Measurements from ENCODE around the gene ST3GAL6.

Gene ST3GAL6, protein sequence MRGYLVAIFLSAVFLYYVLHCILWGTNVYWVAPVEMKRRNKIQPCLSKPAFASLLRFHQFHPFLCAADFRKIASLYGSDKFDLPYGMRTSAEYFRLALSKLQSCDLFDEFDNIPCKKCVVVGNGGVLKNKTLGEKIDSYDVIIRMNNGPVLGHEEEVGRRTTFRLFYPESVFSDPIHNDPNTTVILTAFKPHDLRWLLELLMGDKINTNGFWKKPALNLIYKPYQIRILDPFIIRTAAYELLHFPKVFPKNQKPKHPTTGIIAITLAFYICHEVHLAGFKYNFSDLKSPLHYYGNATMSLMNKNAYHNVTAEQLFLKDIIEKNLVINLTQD

DNA sequence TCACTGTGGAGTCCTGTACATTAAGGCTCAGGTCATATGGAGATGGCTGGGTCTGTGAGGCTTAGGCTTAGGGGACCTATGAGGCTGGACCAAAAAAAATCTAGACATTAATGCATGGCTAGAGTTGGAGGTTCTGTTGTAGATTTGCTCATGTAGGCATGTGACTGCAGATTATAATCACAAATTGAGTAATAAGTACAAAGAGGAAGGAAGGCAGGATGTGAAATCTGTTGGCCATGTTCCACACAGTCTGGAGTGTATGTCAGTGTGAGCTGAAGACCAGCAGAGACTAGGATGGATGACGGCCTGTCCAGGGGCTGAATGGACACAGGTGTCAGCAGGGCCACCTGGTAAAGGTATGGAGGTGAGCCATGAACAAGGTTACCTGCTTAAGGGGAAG is at the start of gene ST3GAL6:
Gene ST3GAL6, plus strand, starts transcription at position 265 of the 400 bp plus-strand sequence. CDS start 5,101 bp downstream, outside the sequence.
- in situ Hi-C loops (cut with HindIII; ENCODE audit: low sequenced_read_pairs): no loop called here

DNA sequence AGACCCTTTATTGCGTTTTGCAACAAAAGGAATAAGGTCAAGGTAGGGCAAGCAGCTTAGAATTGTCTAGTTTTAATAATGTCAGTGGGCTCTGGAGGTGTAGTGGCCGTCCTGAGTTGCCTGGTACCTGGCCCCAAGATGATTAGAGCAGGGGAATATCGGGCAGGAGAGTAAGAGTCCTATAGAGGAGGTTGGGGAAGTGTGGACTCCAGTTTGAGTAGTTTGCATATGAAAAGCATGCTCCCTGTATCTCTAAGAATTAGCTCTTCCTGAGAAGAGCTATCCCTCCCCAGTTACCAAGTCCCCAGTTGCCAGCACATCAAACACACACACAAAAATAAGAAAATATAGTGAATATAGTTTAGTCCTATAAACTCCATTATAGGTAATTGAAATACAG is 49.2 kb upstream of the ST3GAL6 start:
- in situ Hi-C loops (cut with HindIII; ENCODE audit: low sequenced_read_pairs): no loop called here

DNA sequence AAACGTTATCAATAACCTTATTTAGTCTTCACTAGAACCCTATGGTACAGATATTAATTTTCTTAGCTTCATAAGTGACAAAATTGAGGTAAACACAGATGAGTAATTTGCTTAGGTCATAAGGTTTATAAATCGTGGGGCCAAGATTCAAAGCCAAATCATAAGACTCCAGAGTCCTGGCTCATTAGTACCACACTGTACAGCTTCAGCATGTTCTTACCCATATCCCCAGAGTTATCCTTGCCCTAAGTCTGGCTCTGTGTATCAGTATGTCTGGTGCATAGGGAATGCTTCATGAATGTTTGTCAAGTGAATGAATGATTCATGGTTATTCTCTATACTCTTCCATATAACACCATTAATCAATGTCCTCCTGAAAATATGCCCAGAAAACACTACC is 45.6 kb upstream of the ST3GAL6 start:
- in situ Hi-C loops (cut with HindIII; ENCODE audit: low sequenced_read_pairs): no loop called here

DNA sequence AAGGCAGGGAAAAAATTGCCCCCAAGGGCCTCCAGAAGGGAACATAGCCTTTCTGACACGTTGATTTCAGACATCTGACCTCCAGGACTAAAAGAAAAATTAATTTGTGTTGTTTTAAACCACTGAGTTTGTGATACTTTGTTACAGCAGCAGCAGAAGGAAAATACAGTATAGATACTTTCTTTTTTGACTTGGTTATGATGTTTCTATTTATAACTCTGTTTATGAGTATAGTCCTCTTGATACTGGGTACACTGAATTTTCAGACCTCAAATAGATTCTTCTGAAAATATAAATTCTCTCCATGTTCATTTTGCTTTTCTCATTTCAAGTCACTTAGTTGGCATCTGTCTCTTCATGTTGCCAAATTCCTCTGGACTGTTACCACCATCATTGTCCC is 44.4 kb upstream of the ST3GAL6 start:
- in situ Hi-C loops (cut with HindIII; ENCODE audit: low sequenced_read_pairs): no loop called here

DNA sequence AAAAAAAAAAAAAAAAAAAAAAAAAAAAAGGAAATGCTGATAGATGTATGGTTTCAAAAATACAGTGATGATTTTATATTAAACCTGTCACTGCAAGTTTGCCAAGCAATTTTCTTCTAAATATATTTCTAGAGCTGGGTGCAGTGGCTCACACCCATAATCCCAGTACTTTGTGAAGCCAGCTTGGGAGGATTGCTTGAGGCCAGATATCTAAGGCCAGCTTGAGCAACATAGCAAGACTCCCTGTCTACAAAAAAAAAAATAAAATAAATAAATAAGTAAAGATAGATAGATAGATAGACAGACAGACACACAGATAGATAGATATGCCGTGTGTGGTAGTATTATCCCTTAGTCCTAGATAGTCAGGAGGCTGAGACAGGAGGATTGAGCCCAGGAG is 41.4 kb upstream of the ST3GAL6 start:
- in situ Hi-C loops (cut with HindIII; ENCODE audit: low sequenced_read_pairs): no loop called here

DNA sequence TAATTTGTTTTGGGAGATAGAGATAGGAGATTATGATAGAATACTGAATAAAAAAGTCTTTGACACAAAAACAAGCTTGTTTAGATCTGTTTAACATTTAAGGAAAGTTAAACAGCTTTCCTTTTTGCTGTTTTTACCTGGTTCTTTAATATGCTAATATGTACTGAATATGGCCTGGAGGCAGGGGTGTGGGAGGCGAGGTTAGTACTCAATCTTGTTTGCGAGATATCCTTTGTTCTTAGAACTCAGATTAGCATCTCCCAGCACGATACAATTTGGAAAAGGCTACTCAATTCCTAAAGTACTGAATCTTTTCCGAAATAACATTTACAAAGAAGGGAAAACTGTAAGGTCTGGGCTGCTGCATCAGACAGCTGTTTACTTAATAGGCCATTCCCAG is 40.8 kb upstream of the ST3GAL6 start:
- in situ Hi-C loops (cut with HindIII; ENCODE audit: low sequenced_read_pairs): no loop called here

DNA sequence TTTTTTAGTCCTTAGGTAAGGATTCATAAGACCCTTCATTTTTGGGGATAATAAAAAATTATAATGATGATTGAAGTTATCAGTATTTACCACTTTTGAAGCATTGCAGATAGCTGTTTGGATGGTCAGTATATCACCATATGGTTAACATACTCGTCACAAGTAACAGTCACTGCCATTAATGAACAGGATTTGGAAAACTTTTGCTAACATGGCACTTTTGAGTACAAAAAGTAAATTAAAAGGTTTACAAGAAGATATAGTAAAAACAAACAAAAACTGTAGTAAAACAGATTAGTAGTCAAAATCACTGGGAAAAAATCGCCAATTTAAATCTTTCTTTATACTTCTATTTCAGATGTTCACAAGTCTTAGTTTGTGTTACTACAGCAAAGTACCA is 37.8 kb upstream of the ST3GAL6 start:
- in situ Hi-C loops (cut with HindIII; ENCODE audit: low sequenced_read_pairs): no loop called here

DNA sequence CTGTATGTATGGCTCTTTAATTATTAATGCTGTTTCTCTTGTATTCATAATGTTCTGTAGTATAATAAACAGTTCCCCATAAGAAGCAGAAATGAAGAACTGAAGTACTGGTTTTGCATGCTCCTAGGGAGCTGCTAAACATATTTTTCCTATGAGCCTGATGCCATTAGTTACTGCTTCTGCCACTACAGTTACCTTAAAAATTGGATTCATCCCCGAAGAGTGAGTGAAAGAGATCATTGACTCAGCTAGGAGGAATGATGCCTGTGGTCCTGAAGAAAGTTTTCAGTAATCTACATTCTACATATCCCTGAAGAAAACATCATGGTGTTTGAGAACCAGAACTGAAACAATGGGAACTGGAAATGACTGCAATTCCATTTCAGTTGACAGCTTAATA is 37.1 kb upstream of the ST3GAL6 start:
- in situ Hi-C loops (cut with HindIII; ENCODE audit: low sequenced_read_pairs): no loop called here

DNA sequence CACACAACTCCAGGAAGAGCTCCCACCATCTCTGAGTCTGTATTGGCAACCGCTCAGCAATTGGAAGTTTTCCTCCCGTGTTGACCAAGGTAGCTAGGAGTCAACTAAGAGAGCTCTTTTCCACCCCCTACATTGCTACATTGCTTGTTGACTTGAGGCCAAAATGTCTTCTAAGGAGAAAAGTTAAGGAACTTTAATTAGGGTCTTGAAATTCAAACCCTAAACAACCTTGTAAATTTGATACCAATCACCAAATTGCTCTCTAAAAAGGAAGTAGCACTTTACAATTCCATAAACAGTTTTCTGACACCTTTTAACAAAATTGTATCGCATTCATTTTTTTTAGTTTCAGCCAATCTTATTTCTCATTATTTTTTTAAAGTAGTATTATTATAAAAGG is 35.5 kb upstream of the ST3GAL6 start:
- in situ Hi-C loops (cut with HindIII; ENCODE audit: low sequenced_read_pairs): no loop called here

DNA sequence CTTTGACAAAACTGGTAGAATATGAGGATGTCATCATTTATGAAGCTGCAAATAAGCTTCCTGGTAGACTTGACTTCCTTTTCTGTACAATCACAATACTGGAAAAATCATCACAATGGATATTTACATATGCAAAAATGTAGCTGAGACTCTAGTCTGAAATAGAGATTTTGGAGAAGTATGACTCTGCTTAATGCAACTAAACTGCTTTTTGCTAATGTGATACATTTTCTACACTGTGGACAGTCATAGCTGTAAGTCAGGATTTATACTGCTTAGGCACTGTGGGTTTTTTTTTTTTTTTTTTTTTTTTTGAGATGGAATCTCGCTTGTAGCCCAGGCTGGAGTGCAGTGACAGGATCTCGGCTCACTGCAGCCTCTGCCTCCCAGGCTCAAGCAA is 34.5 kb upstream of the ST3GAL6 start:
- in situ Hi-C loops (cut with HindIII; ENCODE audit: low sequenced_read_pairs): no loop called here

DNA sequence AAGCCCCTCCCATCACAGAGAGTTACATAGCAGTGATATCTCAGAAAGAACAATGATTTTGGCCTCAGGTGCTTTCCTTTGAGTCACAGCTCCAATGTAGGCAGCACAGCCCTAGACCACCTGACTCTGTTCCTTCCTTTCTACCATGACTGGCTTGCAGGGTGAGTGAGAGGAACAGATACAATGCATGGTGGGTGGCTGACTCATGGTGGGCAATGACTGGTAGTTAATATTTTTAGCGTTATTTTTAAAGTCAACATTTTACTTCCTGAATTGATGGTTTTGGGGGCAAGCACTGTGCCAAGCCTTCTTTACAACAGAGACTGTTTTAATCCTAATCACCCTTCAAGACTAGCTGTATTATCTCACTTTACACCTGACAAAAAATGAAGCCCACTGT is 32.8 kb upstream of the ST3GAL6 start:
- in situ Hi-C loops (cut with HindIII; ENCODE audit: low sequenced_read_pairs): no loop called here

DNA sequence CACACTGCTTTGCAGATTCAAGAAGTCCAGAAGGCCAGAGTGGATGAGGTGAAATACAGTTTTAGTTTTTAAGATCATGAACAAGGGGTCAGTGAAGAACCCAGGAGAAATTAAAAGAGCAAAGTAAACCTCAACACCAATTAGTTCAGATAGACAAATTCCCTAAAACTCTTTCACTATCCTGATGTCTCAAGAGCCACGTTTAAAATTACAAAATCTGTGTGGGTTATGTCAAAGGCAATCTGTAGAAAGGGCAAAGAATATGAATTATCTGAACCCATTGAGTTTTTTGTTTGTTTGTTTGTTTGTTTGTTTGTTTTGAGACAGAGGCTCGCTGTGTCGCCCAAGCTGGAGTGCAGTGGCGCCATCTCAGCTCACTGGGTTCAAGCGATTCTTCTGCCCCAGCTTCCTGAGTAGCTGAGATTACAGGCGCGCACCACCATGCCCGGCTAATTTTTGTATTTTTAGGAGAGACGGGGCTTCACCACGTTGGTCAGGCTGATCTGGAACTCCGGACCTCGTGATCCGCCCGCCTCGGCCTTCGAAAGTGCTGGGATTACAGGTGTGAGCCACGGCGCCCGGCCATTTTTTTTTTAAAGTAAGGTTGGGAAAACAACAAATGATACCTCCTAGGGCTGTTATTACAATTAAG is 32.1 kb upstream of the ST3GAL6 start:
- in situ Hi-C loops (cut with HindIII; ENCODE audit: low sequenced_read_pairs): no loop called here

DNA sequence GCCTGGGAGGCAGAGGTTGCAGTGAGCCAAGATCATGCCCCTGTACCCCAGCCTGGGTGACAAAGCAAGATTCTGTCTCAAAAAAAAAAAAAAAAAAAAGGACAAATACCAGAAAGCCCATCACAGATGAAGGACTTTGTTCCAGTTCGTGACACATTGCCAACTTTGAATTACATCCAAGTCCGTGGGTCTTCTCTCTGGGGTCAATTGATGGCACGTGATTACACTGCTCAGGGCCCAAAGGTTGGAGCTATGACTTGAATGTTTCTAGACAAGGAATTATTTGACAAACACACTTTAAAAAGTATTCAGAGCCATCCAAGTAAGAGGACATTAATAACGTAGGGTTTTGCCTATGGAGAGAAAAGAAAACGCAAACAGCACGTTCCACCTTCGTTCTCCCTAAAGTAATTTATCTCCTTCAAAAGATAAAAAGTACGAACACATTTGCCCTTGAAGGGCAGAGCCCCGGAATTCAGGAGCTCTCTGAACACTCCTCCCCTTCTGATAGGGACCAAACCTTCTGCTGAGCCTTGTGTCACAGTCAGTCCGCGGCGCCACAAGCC is 31.3 kb upstream of the ST3GAL6 start:
- in situ Hi-C loops (cut with HindIII; ENCODE audit: low sequenced_read_pairs): no loop called here

DNA sequence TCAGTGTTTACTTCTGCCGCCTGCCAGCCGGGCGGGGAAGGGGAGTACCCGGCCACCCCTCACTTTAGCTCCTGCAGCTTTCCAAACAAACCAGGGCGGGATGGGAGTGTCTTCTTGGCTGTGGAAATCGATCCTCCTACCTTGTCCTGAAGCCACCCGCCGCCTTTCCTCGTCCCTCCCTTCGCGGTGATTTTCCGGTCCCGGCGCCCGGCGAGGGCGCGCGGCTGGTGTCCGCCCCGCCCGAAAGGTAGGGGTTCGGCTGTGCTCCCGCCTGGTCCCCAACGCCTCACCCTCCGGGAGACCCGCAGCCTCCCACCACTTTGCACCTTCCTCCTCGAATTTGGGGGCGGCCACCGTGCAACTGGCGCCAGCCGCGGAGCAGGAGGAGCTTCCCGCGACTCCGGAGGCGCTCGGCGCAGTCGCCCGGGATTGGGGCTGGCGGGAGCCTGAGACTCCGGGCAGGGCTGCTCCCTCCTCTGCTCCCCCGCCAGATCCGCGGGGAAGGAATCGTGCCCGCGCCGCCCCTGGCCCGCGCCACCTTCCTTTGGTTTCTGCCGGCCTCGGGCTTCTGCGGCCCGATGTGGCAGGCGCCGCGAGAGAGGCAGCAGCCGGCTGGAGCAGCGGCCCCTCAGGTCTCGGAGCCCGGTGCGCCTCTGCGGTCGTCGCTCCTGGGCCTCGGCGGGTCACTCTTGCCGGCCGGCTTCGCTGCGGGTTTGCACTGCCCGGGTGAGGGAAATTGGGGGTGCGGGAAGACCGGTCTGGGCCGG is 30.7 kb upstream of the ST3GAL6 start:
- in situ Hi-C loops (cut with HindIII; ENCODE audit: low sequenced_read_pairs): no loop called here

DNA sequence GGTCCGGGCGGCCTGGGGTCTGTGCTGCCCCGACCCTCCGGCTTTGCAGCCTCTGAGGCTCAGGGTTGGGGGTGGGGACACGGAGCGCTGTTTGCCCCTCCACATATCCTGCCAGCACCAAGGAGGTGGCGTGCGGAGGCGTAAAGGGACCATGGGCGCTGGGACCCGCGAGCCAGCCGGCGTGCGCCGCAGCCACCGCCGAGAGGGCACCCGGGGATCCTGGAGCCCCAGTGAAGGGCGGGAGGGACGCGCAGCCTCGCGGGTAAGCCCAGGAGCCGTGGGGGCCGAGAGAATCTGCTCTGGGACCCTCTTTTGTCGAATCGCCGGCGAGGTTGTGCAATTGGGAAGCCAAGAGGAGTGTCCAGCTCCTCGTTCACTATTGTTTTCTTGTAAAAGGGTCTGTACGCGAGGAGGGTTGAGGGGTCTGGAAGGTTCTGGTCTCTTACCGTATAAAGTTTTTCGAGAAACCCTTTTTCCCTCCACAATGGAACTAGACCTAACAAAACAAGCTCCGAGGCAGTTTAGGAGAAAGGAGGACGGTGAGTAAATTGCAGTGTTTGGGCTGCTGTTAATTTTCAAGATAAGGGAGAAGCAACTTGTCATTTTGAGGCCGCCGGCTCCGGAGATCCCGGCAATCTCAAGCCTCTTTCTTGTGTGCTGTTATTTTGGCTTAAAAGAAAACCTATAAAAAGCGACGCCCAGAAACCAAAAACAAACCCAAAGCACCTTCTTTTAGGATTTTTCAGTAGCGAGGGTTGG is 29.9 kb upstream of the ST3GAL6 start:
- in situ Hi-C loops (cut with HindIII; ENCODE audit: low sequenced_read_pairs): no loop called here

DNA sequence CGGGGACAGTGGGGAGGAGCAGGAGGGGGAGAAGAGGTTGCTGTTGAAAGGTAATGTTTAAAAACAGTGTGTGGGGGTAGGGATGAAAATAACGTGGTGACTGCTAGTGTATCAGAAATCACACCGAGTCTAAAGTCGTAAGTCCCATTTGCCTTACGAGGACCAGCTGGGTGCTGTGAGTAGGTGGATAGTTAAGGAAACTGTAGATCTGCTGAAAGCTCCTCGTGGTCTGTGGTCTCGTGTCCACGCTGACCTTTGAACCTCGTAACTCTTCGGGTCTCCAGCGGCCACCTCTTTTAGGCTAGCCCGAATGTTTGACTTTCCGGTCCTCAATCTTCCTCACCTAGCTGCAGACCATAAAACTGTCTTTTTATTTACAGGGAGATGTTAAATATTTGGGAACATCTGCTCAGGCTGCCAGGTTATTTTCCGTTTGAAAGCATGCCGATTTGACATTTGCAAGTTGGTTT is 29.3 kb upstream of the ST3GAL6 start:
- in situ Hi-C loops (cut with HindIII; ENCODE audit: low sequenced_read_pairs): no loop called here

DNA sequence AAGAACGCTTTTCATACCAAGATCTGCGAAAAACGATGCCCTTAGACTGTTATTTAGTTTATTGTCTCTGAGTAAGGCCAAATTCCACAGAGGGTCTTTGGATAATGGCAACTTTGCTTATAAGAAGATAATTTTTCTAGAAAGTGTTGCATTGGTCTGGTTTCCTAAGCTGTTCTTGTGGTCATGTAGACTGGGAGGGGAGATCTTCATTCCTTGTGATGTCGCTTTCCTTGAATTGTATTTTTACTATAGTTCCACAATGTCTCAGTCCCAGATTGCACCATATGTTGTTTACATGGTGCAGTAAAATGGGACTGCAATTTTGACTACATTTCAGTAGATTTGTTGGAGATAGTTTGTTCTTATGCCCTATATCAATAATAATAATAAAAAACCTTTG is 28.8 kb upstream of the ST3GAL6 start:
- in situ Hi-C loops (cut with HindIII; ENCODE audit: low sequenced_read_pairs): no loop called here

DNA sequence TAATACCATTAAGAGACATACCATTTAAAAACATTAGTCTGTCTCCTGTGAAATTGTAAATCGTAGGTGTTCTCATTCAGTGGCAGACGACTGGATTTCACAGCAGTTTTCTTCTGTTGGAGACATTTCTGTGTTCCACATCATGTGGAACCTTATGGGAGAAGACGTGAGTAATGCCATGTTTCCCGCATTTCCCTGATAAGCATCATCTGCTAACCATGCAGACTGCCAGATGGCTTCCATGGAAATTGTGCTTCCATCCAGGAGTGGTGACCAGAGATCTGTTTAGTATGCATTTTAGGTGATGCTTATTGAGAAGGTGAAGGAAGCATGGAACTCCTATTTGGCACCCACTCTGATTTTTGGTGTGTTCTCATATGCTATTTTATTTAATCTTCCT is 28.4 kb upstream of the ST3GAL6 start:
- in situ Hi-C loops (cut with HindIII; ENCODE audit: low sequenced_read_pairs): no loop called here

DNA sequence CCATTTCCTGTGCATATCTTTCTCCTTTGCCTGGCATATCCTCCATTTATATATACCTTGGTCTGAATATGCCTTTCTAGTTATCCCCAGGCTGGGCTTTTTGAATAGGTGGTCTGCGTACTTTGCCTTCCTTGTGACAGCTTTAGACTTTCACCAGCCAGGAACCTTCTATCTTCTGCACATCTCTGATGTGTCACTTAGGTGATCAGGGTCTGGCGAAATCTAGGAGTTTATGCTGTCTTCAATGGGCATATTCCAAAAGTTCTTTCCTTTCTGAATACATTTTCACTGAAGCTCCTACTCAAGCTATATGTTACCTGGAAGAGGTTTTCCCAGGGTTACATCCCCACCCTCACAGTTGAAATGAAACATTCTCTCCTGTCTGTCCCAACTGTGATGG is 27.8 kb upstream of the ST3GAL6 start:
- in situ Hi-C loops (cut with HindIII; ENCODE audit: low sequenced_read_pairs): no loop called here

DNA sequence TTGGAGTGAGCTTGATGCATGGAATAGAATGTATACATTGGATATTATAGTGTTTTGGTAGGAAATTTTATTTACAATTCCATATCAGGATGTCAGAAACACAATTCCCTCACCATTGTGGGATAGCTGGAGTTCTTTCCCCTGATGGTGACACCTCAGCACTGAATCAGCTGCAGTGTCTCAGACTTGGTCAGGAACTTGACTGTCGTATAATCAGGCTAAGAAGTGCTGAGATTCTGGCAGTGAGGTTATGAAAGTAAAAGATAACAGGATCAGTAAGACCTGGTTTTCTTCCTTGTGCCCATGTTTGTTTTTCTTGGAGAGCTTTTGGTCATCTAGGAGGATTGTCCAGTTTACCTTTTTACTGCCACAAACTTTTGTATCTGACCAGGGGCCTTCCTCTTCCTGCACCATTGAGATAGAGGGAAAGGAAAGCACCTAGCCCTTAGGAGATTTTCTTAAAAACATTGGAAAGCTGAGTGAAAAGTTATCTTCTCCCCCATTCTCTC is 27.3 kb upstream of the ST3GAL6 start:
- in situ Hi-C loops (cut with HindIII; ENCODE audit: low sequenced_read_pairs): no loop called here

DNA sequence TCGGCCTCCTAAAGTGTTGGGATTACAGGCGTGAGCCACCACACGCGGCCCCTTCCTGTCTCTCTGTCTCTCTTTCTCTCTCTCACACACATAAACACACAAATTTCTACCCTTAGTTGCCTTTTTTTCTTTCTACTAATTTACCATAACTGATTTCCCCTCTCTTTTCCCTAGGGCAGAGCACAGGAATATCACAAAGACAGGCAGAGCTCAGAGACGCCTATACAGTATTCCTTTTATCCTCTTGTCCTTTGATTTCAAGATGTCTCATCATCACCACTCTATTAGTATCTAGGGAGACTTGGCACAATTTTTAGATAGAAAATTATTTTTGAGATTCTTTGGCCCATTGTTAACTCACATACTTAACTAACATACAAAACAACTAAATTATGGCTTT is 25.8 kb upstream of the ST3GAL6 start:
- in situ Hi-C loops (cut with HindIII; ENCODE audit: low sequenced_read_pairs): no loop called here
